Body of pancreas (tissue), 4 donors: ENCODE data around the gene HERC4. TPM values are rescaled to one million over a fixed set of nuclear protein-coding genes. Genes with fewer than 3 reads are reported as not detected.

Experiments used
- ATAC-seq: fragments of 150-250 bp; one replicate; pipeline ENCODE4 v1.9.1; 2016
- DNase-seq, 4 donors: peaks; one replicate each; pipeline ENCODE4 v3.0.0-alpha.2; 2019
- H3K27ac ChIP-seq, 4 donors: fragments of 200-600 bp; sonication (generic); 1 replicate in 3 of 4; 2 replicates in 1 of 4; pipeline versions ENCODE4 v1.5.1 to v1.6.1; 2016 to 2019; ENCODE audit warnings: mild to moderate bottlenecking in 1 of 4, mixed read lengths in 1 of 4, moderate library complexity in 1 of 4
- H3K27me3 ChIP-seq, 2 donors: fragments of 200-600 bp; sonication (generic); one replicate each; pipeline ENCODE4 v1.6.0; 2016; ENCODE audit warnings: mild to moderate bottlenecking in 1 of 2
- H3K36me3 ChIP-seq, 2 donors: fragments of 200-600 bp; sonication (generic); replicated peaks in 1 of 2; 2 replicates each; pipeline ENCODE4 v1.5.1; 2016; ENCODE audit warnings: low read depth in 2 of 2; ENCODE audit not compliant: insufficient read depth in 1 of 2
- H3K4me1 ChIP-seq: fragments of 200-600 bp; sonication (generic); one replicate; pipeline ENCODE4 v1.6.0; 2016
- H3K4me3 ChIP-seq, 2 donors: fragments of 200-600 bp; sonication (generic); 1 replicate in 1 of 2; 2 replicates in 1 of 2; pipeline ENCODE4 v1.5.1; 2016 to 2019
- H3K9me3 ChIP-seq, 3 donors: fragments of 200-600 bp; sonication (generic); 1 replicate in 2 of 3; 2 replicates in 1 of 3; pipeline ENCODE4 v1.5.1; 2016
- CTCF ChIP-seq, 7 experiments: fragments of 450-650 bp in 4 of 7; fragments of 200-600 bp in 3 of 7; sonication (generic) in 3 of 7; IDR thresholded peaks; one replicate each; pipeline ENCODE4 v1.5.1; 2016 to 2019; ENCODE audit warnings: antibody characterized with exemption in 7 of 7
- POLR2A ChIP-seq, 3 donors: fragments of 450-650 bp; IDR thresholded peaks; one replicate each; pipeline ENCODE4 v1.6.1; 2016; ENCODE audit warnings: antibody characterized with exemption in 3 of 3, mild to moderate bottlenecking in 2 of 3
- WGBS, 2 donors: methylation state at CpG; one replicate each; pipeline ENCODE4 v1.1.5; 2017; 5-methylcytosine and 5-hydroxymethylcytosine counted together
- intact Hi-C: fragments of 100-400 bp; cut with DNase I; formaldehyde crosslinking; loops from one replicate; pipeline ENCODE4 v1.15.1; 2023
- total RNA-seq, 2 donors: library from RNA; depleted of rRNA; stranded (reverse); fragments of >200 nt; gene quantifications; one replicate each; pipeline ENCODE4 v1.1.0, GENCODE V29; 2016

The HERC4 gene
- total RNA-seq, 2 donors from 2014 or later: 21.4 to 42.8 TPM

DNA sequence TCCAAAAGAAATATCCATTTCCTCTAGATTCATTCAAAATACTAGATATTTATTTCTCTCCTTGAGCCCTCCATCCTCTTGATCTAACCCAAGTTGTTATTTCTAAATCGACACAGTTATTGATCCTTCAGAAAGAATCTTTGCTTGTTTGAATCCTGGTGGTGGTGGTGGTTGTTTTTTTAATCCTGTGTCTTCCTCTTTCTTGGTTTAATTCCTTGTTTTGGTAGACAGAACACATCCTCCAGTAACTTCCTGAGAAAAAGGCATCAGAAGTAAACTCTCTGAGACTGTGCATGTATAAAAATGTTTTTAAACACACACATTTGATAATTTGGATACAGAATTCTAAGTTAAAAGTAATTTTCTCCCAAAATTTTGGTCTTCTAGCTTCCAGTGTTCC, 140.7 kb downstream of the HERC4 start:
- no peak overlapping the region for H3K27ac ChIP-seq
- peaks cover 3 to 4% of the 10 kb centered on the region in 2 donors for H3K36me3 ChIP-seq
- ATAC-seq (no peak), DNase-seq (no peak)
- WGBS, 2 donors: 36 to 76% methylated on average over 1 of the region's 1 CpG
- no peaks in the 10 kb centered on the region for H3K27me3 ChIP-seq
- TF ChIP-seq POLR2A (IDR thresholded peaks at IDR 0.05) (no peak), CTCF (IDR thresholded peaks at IDR 0.05) (no peak)
- no peak overlapping the region for H3K4me3 ChIP-seq
- intact Hi-C loops: no loop called here
- no peaks in the 10 kb centered on the region for H3K9me3 ChIP-seq
- no peaks in the 10 kb centered on the region for H3K4me1 ChIP-seq

- WGBS, 2 donors: 83 to 86% methylated on average over 2 of the region's 2 CpGs
- Histone ChIP-seq H3K4me1 (no peaks in the 10 kb centered on the region), H3K27ac (no peak overlapping the region), H3K9me3 (no peaks in the 10 kb centered on the region), H3K4me3 (no peak overlapping the region), H3K36me3 (peaks cover 3 to 6% of the 10 kb centered on the region in 2 donors), H3K27me3 (no peaks in the 10 kb centered on the region)
- no peak for TF ChIP-seq CTCF (IDR thresholded peaks at IDR 0.05)
- TF ChIP-seq POLR2A (IDR thresholded peaks at IDR 0.05): no peak
- ATAC-seq: no peak
- DNase-seq: no peak
- intact Hi-C loops: no loop called here
Measured at GRCh38 chr10:67933199-67933598, 141.9 kb downstream of the HERC4 start.

GRCh38 chr10:67926951-67927350, 148.1 kb downstream of the HERC4 start:
- Histone ChIP-seq H3K36me3 (peaks cover 0 to 9% of the 10 kb centered on the region in 2 donors), H3K27me3 (no peaks in the 10 kb centered on the region), H3K4me1 (no peaks in the 10 kb centered on the region), H3K9me3 (no peaks in the 10 kb centered on the region), H3K27ac (no peak overlapping the region), H3K4me3 (no peak overlapping the region)
- intact Hi-C loops: no loop called here
- no peak for ATAC-seq
- DNase-seq: no peak
- no peak for TF ChIP-seq CTCF (IDR thresholded peaks at IDR 0.05)
- no peak for TF ChIP-seq POLR2A (IDR thresholded peaks at IDR 0.05)
- WGBS, 2 donors: 95 to 100% methylated on average over 1 of the region's 1 CpG

DNA sequence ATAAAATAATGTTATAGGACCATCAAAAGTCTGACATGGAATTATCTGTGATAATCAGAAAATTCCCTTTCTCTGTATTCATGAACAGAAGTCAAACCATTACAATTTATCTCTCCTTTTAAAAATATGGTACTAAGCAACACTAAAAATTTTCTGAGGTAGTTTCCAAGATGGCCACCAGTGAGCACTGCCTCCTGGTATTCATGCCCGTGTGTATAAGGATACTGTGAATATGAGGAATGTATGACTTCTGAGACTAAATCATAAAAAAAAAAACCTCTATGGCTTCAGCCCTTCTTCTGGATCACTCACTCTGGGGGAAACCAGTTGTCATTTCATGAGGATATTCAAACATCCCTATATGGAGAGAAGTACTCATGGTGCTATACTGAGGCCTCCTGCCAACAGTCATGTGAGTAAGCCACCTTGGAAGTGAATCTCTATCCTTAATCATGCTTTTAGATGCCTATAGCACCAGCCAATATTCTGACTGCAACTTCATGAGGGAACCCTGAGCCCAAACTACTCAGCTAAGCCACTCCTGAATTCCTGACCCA, 149.6 kb downstream of the HERC4 start:
- H3K4me1 ChIP-seq: no peaks in the 10 kb centered on the region
- no peak overlapping the region for H3K4me3 ChIP-seq
- H3K9me3 ChIP-seq: no peaks in the 10 kb centered on the region
- no peak overlapping the region for H3K27ac ChIP-seq
- no peaks in the 10 kb centered on the region for H3K27me3 ChIP-seq
- WGBS, 2 donors: 92 to 95% methylated on average over 1 of the region's 1 CpG
- intact Hi-C loops: no loop called here
- ATAC-seq (no peak), DNase-seq (no peak)
- peaks cover 0 to 9% of the 10 kb centered on the region in 2 donors for H3K36me3 ChIP-seq
- no peak for TF ChIP-seq CTCF (IDR thresholded peaks at IDR 0.05)

DNA sequence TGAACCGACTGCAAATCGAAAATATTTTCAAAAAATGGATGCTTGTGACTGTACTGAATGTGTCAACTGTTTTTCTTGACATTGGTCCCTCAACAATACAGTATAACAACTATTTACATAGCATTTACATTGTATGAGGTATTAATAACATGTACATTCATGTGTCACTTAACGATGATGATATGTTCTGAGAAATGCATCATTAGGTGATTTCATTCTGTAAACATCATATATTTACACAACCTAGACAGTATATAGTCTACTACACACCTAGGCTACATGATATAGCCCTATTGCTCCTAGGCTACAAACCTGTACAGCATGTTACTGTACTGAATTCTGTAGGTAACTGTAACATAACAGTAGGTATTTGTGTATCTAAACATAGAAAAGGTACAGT, 150.9 kb downstream of the HERC4 start:
- no peak for DNase-seq
- H3K27ac ChIP-seq: no peak overlapping the region
- WGBS, 2 donors: 79 to 88% methylated on average over 3 of the region's 3 CpGs
- intact Hi-C loops: no loop called here
- no peak overlapping the region for H3K4me3 ChIP-seq
- no peak for TF ChIP-seq CTCF (IDR thresholded peaks at IDR 0.05)
- no peak for TF ChIP-seq POLR2A (IDR thresholded peaks at IDR 0.05)
- H3K4me1 ChIP-seq: no peaks in the 10 kb centered on the region
- H3K9me3 ChIP-seq: no peaks in the 10 kb centered on the region
- no peak for ATAC-seq
- no peaks in the 10 kb centered on the region for H3K27me3 ChIP-seq
- H3K36me3 ChIP-seq: peaks cover 0 to 9% of the 10 kb centered on the region in 2 donors
